ENCODE measurements around the gene PKNOX2. TPM values are rescaled to one million over a fixed set of nuclear protein-coding genes. Genes with fewer than 3 reads are reported as not detected.
A peak's percentile ranks its signal among the peaks of the same experiment; 100 is the strongest.

PKNOX2 gene
- total and polyA plus RNA-seq, 2 of the 8 experiments (the other 6 are each of a cell fraction or from before 2014, with no cell fraction given): 2.0 TPM

DNA sequence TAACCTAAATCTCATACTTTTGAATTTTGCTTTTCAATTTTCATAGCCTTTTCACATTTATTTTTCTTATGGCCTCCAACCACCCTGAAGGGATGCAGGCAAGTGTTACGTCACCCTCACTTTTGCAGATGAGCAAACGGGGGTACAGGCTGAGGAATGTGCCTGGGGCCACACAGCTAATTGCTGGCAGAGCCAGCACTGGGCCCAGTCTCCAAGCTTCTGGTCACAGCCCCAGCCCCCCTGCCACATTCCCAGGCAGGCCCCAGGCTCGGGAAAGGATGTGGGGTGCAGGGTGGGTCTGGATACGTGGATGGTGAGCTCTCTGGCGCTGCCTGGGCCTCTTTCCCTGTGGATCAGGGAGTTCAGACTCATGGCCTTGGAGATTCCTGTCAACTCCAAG is 138.6 kb downstream of the PKNOX2 start:
- Histone ChIP-seq H3K56ac (replicated peaks; ENCODE audit: insufficient read length, low read depth, low read length) (no peak overlapping the region), H4K5ac (ENCODE audit: insufficient read length, low read depth, low read length) (no peak overlapping the region), H2AFZ (ENCODE audit: low read length) (no peak overlapping the region), H3K79me1 (ENCODE audit: low read depth, low read length) (no peaks in the 10 kb centered on the region), H3K23me2 (ENCODE audit: low read depth, low read length) (no peaks in the 10 kb centered on the region), H3K4me1 (replicated peaks in 1 of 4; ENCODE audit: control insufficient read depth in 3 of 4, insufficient read depth in 4 of 4, low read length in 3 of 4) (no peaks in the 10 kb centered on the region; a peak in 1 of 7 replicates), H3K18ac (ENCODE audit: extremely low read depth, low read length) (peak overlapping the region; percentile 19; the same call in 1 of the 2 replicates), H3K9me3 (ENCODE audit: insufficient read depth in 2 of 2, low read depth in 1 of 2, low read length in 1 of 2) (no peaks in the 10 kb centered on the region), H3K79me2 (ENCODE audit: control insufficient read depth in 1 of 2, insufficient read depth in 2 of 2, low read length in 2 of 2) (no peaks in the 10 kb centered on the region), H4K8ac (ENCODE audit: extremely low read depth, insufficient read depth, low read length) (no peak overlapping the region), H3K27ac (ENCODE audit: low read depth, low read length) (no peak overlapping the region), H3K27me3 (replicated peaks in 1 of 4; ENCODE audit: control insufficient read depth in 3 of 4, extremely low read depth in 1 of 4, insufficient read depth in 3 of 4, low read length in 3 of 4) (0 out of 7 replicates have a peak, but pooled peaks cover 0 to 2% (median 0%) of the 10 kb centered on the region in 4 experiments), H4K20me1 (replicated peaks in 1 of 2; ENCODE audit: control insufficient read depth in 1 of 2, insufficient read depth in 2 of 2, low read length in 2 of 2) (no peaks in the 10 kb centered on the region), H3K14ac (ENCODE audit: insufficient read length) (no peak overlapping the region), H4K91ac (replicated peaks; ENCODE audit: insufficient read length, low read length) (no peak overlapping the region), H3K4me2 (ENCODE audit: insufficient read depth in 1 of 2, low read depth in 2 of 2, low read length in 2 of 2) (no peak overlapping the region), H2BK5ac (ENCODE audit: low read depth, low read length) (no peak overlapping the region), H2BK20ac (ENCODE audit: low read length) (no peak overlapping the region), H2AK5ac (ENCODE audit: low read depth, low read length) (no peak overlapping the region), H3K36me3 (ENCODE audit: control insufficient read depth in 2 of 4, insufficient read depth in 4 of 4, low read length in 3 of 4) (no peaks in the 10 kb centered on the region), H3K23ac (ENCODE audit: insufficient read length) (no peak overlapping the region), H3K9ac (replicated peaks in 1 of 4; ENCODE audit: extremely low read depth in 1 of 4, low read depth in 3 of 4, low read length in 3 of 4) (no peak overlapping the region), H3K4ac (replicated peaks; ENCODE audit: insufficient read length, low read depth, low read length) (no peak overlapping the region), H2BK12ac (ENCODE audit: low read depth, low read length) (no peak overlapping the region), H2BK15ac (ENCODE audit: low read length) (no peak overlapping the region), H3K4me3 (ENCODE audit: extremely low read depth in 1 of 4, insufficient read depth in 2 of 4, low read depth in 3 of 4, low read length in 4 of 4) (no peak overlapping the region), H2BK120ac (replicated peaks; ENCODE audit: low read depth, low read length) (no peak overlapping the region)
- TF ChIP-seq, protein P1, sequence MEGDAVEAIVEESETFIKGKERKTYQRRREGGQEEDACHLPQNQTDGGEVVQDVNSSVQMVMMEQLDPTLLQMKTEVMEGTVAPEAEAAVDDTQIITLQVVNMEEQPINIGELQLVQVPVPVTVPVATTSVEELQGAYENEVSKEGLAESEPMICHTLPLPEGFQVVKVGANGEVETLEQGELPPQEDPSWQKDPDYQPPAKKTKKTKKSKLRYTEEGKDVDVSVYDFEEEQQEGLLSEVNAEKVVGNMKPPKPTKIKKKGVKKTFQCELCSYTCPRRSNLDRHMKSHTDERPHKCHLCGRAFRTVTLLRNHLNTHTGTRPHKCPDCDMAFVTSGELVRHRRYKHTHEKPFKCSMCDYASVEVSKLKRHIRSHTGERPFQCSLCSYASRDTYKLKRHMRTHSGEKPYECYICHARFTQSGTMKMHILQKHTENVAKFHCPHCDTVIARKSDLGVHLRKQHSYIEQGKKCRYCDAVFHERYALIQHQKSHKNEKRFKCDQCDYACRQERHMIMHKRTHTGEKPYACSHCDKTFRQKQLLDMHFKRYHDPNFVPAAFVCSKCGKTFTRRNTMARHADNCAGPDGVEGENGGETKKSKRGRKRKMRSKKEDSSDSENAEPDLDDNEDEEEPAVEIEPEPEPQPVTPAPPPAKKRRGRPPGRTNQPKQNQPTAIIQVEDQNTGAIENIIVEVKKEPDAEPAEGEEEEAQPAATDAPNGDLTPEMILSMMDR (IDR thresholded peaks at IDR 0.05; ENCODE audit: control extremely low read depth in 1 of 3, insufficient read depth in 1 of 3, low read depth in 1 of 3, low read length in 3 of 3): no peak
- no peak for TF ChIP-seq JUND (IDR thresholded peaks at IDR 0.05; ENCODE audit: low read length)
- no peak for TF ChIP-seq EGR1 (IDR thresholded peaks at IDR 0.05; ENCODE audit: borderline replicate concordance, low read depth, low read length)
- TF ChIP-seq CREB1 (IDR thresholded peaks at IDR 0.05): no peak
- no peak for TF ChIP-seq TAF7 (optimal IDR thresholded peaks at IDR 0.05; ENCODE audit: borderline replicate concordance, low read depth, low read length)
- no peak for TF ChIP-seq CBX8 (IDR thresholded peaks at IDR 0.05; ENCODE audit: borderline replicate concordance, low read depth, low read length)
- TF ChIP-seq RNF2 (IDR thresholded peaks at IDR 0.05; ENCODE audit: borderline replicate concordance, low read depth, low read length, missing control alignments, poor library complexity, severe bottlenecking): no peak
- no peak for TF ChIP-seq EP300 (IDR thresholded peaks at IDR 0.05; ENCODE audit: borderline replicate concordance in 1 of 2, low read depth in 2 of 2, low read length in 2 of 2)
- no peak for TF ChIP-seq GABPA (IDR thresholded peaks at IDR 0.05; ENCODE audit: borderline replicate concordance, insufficient read depth, low read length)
- TF ChIP-seq GTF2F1 (IDR thresholded peaks at IDR 0.05; ENCODE audit: borderline replicate concordance, low read depth, low read length): no peak
- no peak for TF ChIP-seq SP2 (IDR thresholded peaks at IDR 0.05; ENCODE audit: low read length)
- no peak for DNase-seq (ENCODE audit: low read depth in 1 of 2, low spot score in 2 of 2)
- no peak for FAIRE-seq
- ChIA-PET CTCF (ENCODE audit: partially characterized antibody) (interaction anchor here (0.7 to 6.5 kb wide), 12 partner anchors 9 to 126 kb away, joined by 3 to 44 read pairs (median 5); no protein-coding TSS in a partner anchor), POLR2A (ENCODE audit: partially characterized antibody) (interaction anchor here (1.0 kb wide), 1 partner anchor 101 kb away, joined by 3 read pairs; no protein-coding TSS in a partner anchor)
- WGBS, 2 experiments (ENCODE audit: extremely low coverage in 1 of 2, insufficient coverage in 1 of 2, insufficient read length in 1 of 2, insufficient replicate concordance in 2 of 2, low coverage in 1 of 2, low lambda C conversion rate in 2 of 2, missing lambda C conversion rate in 1 of 2): 86% methylated on average over 5 of the region's 5 CpGs; no CpG with 5 or more reads in 1 of the 2 experiments

Data from H1 (cell line).